GM11168 (cell line): ENCODE results near the gene COL11A1.
"Not testable (repeated sequence)": the region's sequence is repeated elsewhere in the genome, so short reads cannot be mapped to it uniquely, and the experiment has no call there.

ENCODE experiments used
- in situ Hi-C: fragments of 300-500 bp; cut with MboI; formaldehyde crosslinking; loops from one replicate; pipeline ENCODE4 v1.12.0; 2022; ENCODE audit warnings: low sequenced_read_pairs; ENCODE audit not compliant: unreplicated experiment

The COL11A1 gene

DNA sequence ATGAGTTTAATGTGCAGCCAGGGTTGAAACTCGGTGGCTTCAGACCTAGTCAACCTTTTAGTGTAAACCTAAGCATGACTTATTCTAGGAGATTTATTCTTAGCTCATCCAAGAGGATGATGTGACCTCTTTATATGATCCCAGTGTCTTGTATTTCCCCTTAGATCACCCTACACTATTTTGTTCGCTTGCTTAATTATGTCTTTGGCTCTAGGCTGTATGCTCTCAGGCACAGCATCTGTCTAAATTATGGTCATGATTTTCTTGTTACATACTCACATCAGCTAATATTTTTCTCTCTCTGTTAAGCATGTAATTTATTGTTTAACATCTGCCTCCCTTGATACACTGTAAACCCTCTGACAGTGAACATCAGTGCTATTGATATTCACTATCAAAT lies 19.1 kb downstream of the COL11A1 start:
- in situ Hi-C loops: no loop called here

GRCh38 chr1:103087256-103087655 lies 21.1 kb downstream of the COL11A1 start:
- in situ Hi-C loops: no loop called here

DNA sequence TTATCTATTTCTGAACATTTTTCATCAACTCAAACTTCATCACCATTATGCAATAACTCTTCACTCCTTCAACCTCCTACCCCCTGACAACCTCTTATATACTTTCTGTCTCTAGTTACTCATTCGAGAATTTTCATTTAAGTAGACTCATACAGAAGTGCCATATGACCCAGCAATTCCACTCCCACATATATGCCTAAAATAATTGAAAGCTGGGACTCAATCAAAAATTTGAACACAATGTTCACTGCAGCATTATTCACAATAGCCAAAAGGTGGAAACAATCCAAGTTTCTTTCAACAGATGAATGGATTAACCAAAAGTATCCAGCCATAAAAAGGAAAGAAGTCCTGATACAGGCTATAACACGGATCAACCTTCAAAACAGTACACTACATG lies 24.1 kb downstream of the COL11A1 start:
- in situ Hi-C loops: no loop called here

DNA sequence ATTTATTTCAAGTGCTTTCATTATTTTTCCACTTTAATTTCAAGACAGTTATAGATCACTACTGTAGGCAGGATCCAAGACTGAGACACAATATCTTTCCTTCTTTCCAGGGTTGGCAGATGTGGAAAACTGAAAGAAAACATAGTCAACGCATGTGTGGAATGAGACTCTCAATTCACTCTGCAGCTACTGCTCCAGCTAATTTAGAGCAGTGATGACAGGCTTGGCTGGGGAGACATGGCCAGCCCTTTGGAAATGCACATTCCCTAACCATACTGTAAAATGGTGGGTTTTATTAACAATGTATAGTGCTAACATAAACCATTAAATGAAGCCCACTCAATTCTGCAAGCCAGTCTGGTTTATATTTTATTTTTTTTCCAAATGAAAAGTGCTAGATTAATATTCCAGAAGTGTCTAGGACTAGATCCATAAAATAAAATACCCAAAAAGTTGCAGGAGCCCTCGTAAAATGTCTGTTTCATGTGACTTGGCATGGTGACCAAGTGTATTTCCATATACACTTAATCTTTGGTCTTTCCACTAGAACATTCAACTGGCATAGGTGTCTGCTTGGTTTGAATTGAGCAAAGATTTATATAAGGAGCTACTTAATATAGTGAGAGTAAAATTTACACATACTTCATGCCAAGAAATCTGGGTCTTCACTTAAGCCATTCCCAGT lies 32.9 kb downstream of the COL11A1 start:
- in situ Hi-C loops: no loop called here

- in situ Hi-C loops: no loop called here
Observed at GRCh38 chr1:103074224-103074623, 34.1 kb downstream of the COL11A1 start.

GRCh38 chr1:103069201-103069600 lies 39.1 kb downstream of the COL11A1 start:
- in situ Hi-C loops: no loop called here

- in situ Hi-C loops: no loop called here
Observed at GRCh38 chr1:103063921-103064320, 44.4 kb downstream of the COL11A1 start.

- in situ Hi-C loops: no loop called here
Observed at GRCh38 chr1:103058391-103058790, 49.9 kb downstream of the COL11A1 start.

GRCh38 chr1:103056423-103056822 lies 51.9 kb downstream of the COL11A1 start:
- in situ Hi-C loops: no loop called here

DNA sequence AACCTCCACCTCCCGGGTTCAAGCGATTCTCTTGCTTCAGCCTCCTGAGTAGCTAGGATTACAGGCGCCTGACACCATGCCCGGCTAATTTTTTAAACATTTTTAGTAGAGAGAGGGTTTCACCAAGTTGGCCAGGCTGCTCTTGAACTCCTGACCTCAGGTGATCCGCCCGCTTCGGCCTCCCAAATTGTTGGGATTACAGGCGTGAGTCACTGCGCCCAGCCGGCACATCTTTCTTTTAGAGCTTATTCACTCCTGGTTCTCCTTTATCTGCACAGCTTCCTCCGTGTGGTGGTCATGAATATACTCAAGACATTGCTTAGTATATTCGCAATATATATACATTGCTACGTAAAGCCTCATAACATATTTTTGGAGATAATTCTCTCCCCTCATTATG lies 80.2 kb downstream of the COL11A1 start:
- in situ Hi-C loops: not testable (repeated sequence)

- in situ Hi-C loops: no loop called here
Observed at GRCh38 chr1:103025858-103026409, 82.4 kb downstream of the COL11A1 start.

DNA sequence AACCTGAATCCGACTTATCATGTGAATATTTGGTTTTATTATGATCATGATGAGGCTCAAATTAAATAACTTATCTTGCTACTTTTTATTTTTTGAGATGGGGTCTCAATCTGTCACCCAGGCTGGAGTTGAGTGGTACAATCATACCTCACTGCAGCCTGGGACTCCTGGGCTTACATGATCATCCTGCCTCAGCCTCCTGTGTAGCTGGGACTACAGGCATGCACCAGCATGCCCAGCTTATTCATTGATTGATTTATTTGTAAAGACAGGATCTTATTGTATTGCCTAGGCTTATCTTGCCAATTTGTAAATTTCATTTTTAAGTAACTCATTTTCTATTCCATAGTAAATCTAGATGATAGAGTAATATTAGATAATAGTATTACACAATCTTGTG lies 84.3 kb downstream of the COL11A1 start:
- in situ Hi-C loops: no loop called here

GRCh38 chr1:103002005-103002404 lies 106.3 kb downstream of the COL11A1 start:
- in situ Hi-C loops: no loop called here

DNA sequence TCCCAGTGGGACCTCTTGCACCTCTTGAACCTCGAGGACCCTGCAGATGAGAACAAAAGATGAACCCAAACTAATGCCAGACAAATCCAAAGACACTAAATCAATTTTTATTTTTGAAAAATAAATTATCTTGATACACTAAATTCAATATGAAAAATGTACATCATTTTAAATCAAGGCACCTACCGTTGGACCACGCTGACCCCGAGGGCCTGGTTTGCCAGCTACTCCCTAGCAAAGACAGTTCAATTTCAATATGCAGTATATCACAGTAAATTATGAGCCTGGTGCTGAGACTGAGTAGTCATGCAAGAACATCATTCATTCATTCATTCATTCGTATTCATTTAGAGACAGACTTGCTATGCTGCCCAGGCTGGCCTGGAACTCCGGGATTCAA lies 129.4 kb downstream of the COL11A1 start:
- in situ Hi-C loops: no loop called here

DNA sequence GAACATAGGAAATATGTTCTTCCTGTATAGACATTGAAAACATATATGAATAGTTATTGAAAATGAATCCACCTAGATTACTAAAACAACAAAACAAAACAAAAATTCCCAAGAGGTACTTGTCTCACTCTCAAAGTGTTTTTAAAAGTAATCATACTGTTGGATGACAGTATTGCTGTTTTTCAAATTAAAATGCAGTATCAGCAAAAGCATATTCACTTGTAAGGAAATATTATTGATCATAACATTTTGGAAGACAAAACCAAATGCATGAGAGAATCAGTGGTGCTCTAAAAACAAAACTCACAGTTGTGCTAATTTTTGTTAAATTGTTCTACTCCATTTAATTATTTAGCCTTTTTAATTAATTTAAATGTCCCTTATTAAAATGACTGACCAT lies 131.0 kb downstream of the COL11A1 start:
- in situ Hi-C loops: no loop called here

- in situ Hi-C loops: no loop called here
Observed at GRCh38 chr1:102970496-102971078, 137.7 kb downstream of the COL11A1 start.

- in situ Hi-C loops: no loop called here
Observed at GRCh38 chr1:102967786-102968185, 140.5 kb downstream of the COL11A1 start.

DNA sequence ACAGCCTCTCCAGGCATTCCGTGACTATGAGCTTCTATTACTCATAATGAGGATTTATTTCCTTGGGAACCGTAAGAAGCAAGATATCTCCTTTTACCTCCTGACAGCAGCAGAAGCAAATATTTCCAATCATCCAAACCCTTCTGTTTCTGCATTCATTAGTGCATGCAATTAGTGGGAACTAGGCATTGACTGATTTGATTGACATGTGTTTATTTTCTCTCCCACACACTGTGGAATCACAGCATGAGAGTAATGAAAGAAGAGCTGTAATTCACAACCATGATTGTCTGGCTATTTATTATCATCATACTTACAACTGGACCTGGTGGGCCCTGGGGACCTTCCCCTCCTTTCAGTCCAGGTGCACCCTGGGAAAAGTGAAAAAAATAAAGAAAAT lies 146.8 kb downstream of the COL11A1 start:
- in situ Hi-C loops: no loop called here

GRCh38 chr1:102954576-102954975 lies 153.7 kb downstream of the COL11A1 start:
- in situ Hi-C loops: no loop called here

- in situ Hi-C loops: no loop called here
Observed at GRCh38 chr1:102952400-102952799, 155.9 kb downstream of the COL11A1 start.

DNA sequence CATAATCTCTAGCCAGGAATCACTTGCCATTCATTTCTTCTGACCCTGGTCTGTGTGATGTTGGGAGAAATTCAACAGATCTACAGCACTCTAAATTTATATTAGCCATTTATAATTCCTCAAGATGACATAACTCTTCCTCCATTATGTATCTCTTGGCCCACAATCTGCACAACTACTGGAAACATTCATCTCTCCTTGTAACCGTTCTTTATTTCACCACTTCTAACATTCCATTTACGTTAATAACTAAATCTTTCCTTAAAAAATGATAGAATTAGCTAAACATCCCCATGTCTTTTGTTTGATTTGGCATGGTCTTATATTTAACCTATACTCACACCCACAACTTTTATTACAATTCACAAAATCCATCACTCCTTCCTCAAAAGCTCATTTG lies 166.0 kb downstream of the COL11A1 start:
- in situ Hi-C loops: no loop called here

DNA sequence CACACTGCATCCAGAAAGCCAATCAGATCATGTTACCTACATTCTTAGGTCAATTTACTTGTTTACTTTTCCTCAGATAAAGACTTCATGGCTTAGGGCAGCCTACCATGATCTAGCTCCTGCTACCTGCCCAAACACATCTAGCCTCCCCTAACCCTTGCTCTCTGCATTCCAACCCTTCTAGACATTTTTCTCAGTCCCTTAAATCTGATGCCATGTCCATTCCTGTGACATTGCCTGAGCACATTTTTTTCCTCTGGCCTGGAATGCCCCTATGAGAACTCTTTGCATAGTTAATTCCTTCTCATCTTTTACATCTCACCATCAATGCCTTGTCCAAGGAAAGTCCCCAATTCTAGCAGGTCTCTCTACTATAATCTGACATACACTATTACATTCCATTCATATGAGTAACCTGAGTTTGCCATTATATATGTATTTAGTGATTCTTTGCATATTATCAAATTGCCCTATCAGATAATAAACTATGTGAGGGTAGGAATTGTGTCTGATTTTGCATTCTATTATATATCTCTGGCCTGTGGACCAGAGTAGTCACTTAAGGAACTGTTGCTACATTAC lies 166.9 kb downstream of the COL11A1 start:
- in situ Hi-C loops: no loop called here
